ENCODE results near the gene ATAD2B. TPM values are rescaled to one million over a fixed set of nuclear protein-coding genes. Genes with fewer than 3 reads are reported as not detected.

The ATAD2B gene
- total RNA-seq, 1 donor from 2014 or later, result 85.5 TPM

DNA sequence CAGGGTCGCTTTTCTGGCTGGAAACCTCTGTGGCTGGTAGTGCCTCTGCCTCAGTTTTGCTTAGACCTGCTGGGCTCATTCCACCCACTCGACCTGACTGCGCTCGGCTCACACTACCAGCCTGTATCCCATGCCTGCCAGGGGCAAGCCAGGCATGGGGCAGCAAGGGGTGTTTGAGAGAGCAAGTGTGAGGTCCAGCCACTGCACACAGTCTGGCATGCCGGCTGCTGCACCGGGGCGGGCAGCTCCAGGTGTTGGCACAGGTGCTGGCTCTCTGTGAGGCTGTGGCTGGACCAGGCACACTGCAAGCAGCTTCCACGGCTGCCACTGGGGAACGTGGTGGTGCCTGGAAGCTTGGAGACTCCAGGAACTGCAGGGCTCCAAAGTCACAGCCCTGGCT is 90.9 kb downstream of the ATAD2B start:
- TF ChIP-seq, protein P1, sequence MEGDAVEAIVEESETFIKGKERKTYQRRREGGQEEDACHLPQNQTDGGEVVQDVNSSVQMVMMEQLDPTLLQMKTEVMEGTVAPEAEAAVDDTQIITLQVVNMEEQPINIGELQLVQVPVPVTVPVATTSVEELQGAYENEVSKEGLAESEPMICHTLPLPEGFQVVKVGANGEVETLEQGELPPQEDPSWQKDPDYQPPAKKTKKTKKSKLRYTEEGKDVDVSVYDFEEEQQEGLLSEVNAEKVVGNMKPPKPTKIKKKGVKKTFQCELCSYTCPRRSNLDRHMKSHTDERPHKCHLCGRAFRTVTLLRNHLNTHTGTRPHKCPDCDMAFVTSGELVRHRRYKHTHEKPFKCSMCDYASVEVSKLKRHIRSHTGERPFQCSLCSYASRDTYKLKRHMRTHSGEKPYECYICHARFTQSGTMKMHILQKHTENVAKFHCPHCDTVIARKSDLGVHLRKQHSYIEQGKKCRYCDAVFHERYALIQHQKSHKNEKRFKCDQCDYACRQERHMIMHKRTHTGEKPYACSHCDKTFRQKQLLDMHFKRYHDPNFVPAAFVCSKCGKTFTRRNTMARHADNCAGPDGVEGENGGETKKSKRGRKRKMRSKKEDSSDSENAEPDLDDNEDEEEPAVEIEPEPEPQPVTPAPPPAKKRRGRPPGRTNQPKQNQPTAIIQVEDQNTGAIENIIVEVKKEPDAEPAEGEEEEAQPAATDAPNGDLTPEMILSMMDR (IDR thresholded peaks at IDR 0.05), result no peak
- Mint-ChIP-seq H3K4me3 (no peak overlapping the region), H3K9me3 (peaks cover 3% of the 10 kb centered on the region), H3K27ac (no peak overlapping the region), H3K27me3 (no peaks in the 10 kb centered on the region), H3K36me3 (ENCODE audit: low read depth) (peaks cover 45% of the 10 kb centered on the region), H3K4me1 (no peaks in the 10 kb centered on the region)
- ChIA-PET POLR2A (no interaction called here), CTCF (interaction anchor here (1.8 kb wide), 1 partner anchor 11 kb away, joined by 8 read pairs; no protein-coding TSS in a partner anchor)
- intact Hi-C loops (cut with micrococcal nuclease), result no loop called here
- no peak for ATAC-seq (ENCODE audit: low read depth)
- no peak for DNase-seq

- no peaks in the 10 kb centered on the region for H3K27me3 Mint-ChIP-seq
- intact Hi-C loops (cut with micrococcal nuclease), result no loop called here
- TF ChIP-seq, protein P1 (IDR thresholded peaks at IDR 0.05), result no peak
- CTCF ChIA-PET, result interaction anchor here (0.6 to 1.8 kb wide), 2 partner anchors 11 to 163 kb away, joined by 3 to 8 read pairs; no protein-coding TSS in a partner anchor
- DNase-seq (no peak), ATAC-seq (ENCODE audit: low read depth) (no peak)
- peaks cover 3% of the 10 kb centered on the region for H3K9me3 Mint-ChIP-seq
- POLR2A ChIA-PET, result no interaction called here
- H3K4me3 Mint-ChIP-seq, result no peak overlapping the region
- H3K4me1 Mint-ChIP-seq, result no peaks in the 10 kb centered on the region
- H3K36me3 Mint-ChIP-seq (ENCODE audit: low read depth), result peaks cover 43% of the 10 kb centered on the region
- H3K27ac Mint-ChIP-seq, result no peak overlapping the region
These were observed 91.5 kb downstream of the ATAD2B start for GRCh38 chr2:23835423-23835822.

DNA sequence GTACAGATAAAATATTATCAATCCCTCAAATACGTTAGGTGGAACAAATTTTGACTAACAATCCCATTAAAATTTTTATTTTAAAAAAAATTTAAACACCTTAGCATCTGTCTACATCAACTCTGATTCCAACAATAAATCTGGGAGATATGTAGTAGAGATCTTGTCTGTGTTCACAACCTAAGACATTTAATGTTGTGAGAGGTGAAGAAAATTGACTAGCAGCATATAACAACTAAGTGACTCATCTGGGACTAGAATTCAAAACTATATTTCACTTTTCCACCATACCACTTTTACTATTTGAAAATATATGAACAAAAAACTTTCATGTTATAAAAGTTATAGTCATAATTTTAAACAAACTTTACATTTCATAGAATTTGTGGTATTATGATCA is 97.9 kb downstream of the ATAD2B start:
- no peak overlapping the region for H3K27ac Mint-ChIP-seq
- H3K4me1 Mint-ChIP-seq, result peaks cover 2% of the 10 kb centered on the region

GRCh38 chr2:23828256-23828980 is 98.5 kb downstream of the ATAD2B start:
- no peak for ATAC-seq (ENCODE audit: low read depth)
- intact Hi-C loops (cut with micrococcal nuclease), result loop anchor here (10.0 kb wide), 2 partner anchors 156 to 556 kb away; no protein-coding TSS in a partner anchor
- Mint-ChIP-seq H3K9me3 (no peaks in the 10 kb centered on the region), H3K27me3 (no peaks in the 10 kb centered on the region), H3K4me3 (no peak overlapping the region), H3K4me1 (peaks cover 2% of the 10 kb centered on the region), H3K27ac (no peak overlapping the region), H3K36me3 (ENCODE audit: low read depth) (peaks cover 30% of the 10 kb centered on the region)
- TF ChIP-seq, protein P1 (IDR thresholded peaks at IDR 0.05), result no peak
- no peak for DNase-seq
- CTCF ChIA-PET, result interaction anchor here (1.1 to 6.2 kb wide), 2 partner anchors 99 to 256 kb away, joined by 4 to 86 read pairs; partner anchors contain the start of genes ATAD2B and TP53I3
- POLR2A ChIA-PET, result no interaction called here

More for the DNA sequence above, 97.9 kb downstream of the ATAD2B start:
- ATAC-seq (ENCODE audit: low read depth) (no peak), DNase-seq (no peak)
- CTCF ChIA-PET, result interaction anchor here (6.2 kb wide), 1 partner anchor 255 kb away, joined by 86 read pairs; the partner anchor contains the start of gene TP53I3
- H3K4me3 Mint-ChIP-seq, result no peak overlapping the region
- no peaks in the 10 kb centered on the region for H3K27me3 Mint-ChIP-seq
- TF ChIP-seq, protein P1 (IDR thresholded peaks at IDR 0.05), result no peak
- POLR2A ChIA-PET, result no interaction called here
- no peaks in the 10 kb centered on the region for H3K9me3 Mint-ChIP-seq
- intact Hi-C loops (cut with micrococcal nuclease), result loop anchor here (10.0 kb wide), 2 partner anchors 156 to 556 kb away; no protein-coding TSS in a partner anchor
- peaks cover 32% of the 10 kb centered on the region for H3K36me3 Mint-ChIP-seq (ENCODE audit: low read depth)

DNA sequence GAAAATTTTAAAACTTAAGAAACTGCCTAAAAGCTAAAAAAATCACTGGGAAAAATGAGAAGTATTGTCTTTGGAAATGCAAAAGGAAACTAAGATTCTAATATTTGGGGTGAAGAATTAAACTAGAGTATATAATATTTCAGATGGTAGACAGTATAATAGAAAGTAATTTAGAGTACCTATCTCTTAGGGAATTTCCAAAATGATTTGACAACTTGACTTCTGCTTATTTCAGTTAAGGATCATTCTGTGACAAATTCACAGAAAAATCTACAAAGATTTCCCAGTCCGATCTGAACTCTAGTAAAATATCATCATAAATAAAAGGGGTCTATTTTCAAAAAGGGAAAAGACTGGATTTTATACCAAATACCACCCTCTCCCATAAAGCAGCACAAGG is 99.6 kb downstream of the ATAD2B start:
- ATAC-seq (ENCODE audit: low read depth) (no peak), DNase-seq (no peak)
- Mint-ChIP-seq H3K9me3 (no peaks in the 10 kb centered on the region), H3K4me3 (no peak overlapping the region), H3K4me1 (peaks cover 2% of the 10 kb centered on the region), H3K27ac (peak overlapping the region; percentile 30), H3K27me3 (no peaks in the 10 kb centered on the region), H3K36me3 (ENCODE audit: low read depth) (peaks cover 30% of the 10 kb centered on the region)
- POLR2A ChIA-PET, result no interaction called here
- CTCF ChIA-PET, result interaction anchor here (1.1 to 6.2 kb wide), 3 partner anchors 100 to 257 kb away, joined by 3 to 86 read pairs (median 4); partner anchors contain the start of genes ATAD2B and TP53I3
- TF ChIP-seq, protein P1 (IDR thresholded peaks at IDR 0.05), result no peak
- intact Hi-C loops (cut with micrococcal nuclease), result loop anchor here (10.0 kb wide), 2 partner anchors 158 to 558 kb away; no protein-coding TSS in a partner anchor
